GM23338 (cell line): ENCODE data around the gene GNL2. TPM values are rescaled to one million over a fixed set of nuclear protein-coding genes. Genes with fewer than 3 reads are reported as not detected.
A peak's percentile ranks its signal among the peaks of the same experiment; 100 is the strongest.

ENCODE experiments used
- ATAC-seq: fragments of 200-7000 bp; cut with Tn5 transposase; 3 replicates; pipeline ENCODE4 v1.9.1; 2020
- DNase-seq: peaks from one replicate; pipeline ENCODE4 v3.0.0-alpha.2; 2015; ENCODE audit warnings: low spot score
- H2AFZ ChIP-seq: fragments of 200-600 bp; sonication (generic); 2 replicates; pipeline ENCODE4 v1.8.0; 2016; ENCODE audit warnings: antibody characterized with exemption, mild to moderate bottlenecking, moderate library complexity
- H3F3A ChIP-seq: fragments of 200-600 bp; sonication (generic); replicated peaks from 2 replicates; pipeline ENCODE4 v1.8.0; 2017; ENCODE audit warnings: antibody characterized with exemption, mixed run types, low read depth
- H3K27ac ChIP-seq: fragments of 200-600 bp; sonication (generic); 2 replicates; pipeline ENCODE4 v1.6.1; 2016; ENCODE audit warnings: low read depth
- H3K27me3 ChIP-seq: fragments of 200-600 bp; sonication (generic); 2 replicates; pipeline ENCODE4 v1.8.0; 2016; ENCODE audit warnings: mild to moderate bottlenecking, mixed run types, moderate library complexity; ENCODE audit not compliant: insufficient read depth
- H3K36me3 ChIP-seq: fragments of 200-600 bp; sonication (generic); 2 replicates; pipeline ENCODE4 v1.8.0; 2016; ENCODE audit warnings: mild to moderate bottlenecking; ENCODE audit not compliant: insufficient read depth
- H3K4me1 ChIP-seq: fragments of 200-600 bp; sonication (generic); 2 replicates; pipeline ENCODE4 v1.8.0; 2016; ENCODE audit warnings: mild to moderate bottlenecking, moderate library complexity; ENCODE audit not compliant: insufficient read depth
- H3K4me2 ChIP-seq: fragments of 200-600 bp; sonication (generic); 2 replicates; pipeline ENCODE4 v1.7.1; 2017; ENCODE audit warnings: mixed run types
- H3K4me3 ChIP-seq: fragments of 200-600 bp; sonication (generic); 2 replicates; pipeline ENCODE4 v1.6.1; 2016; ENCODE audit warnings: mixed run types
- H3K79me2 ChIP-seq: fragments of 200-600 bp; sonication (generic); replicated peaks from 2 replicates; pipeline ENCODE4 v1.8.0; 2017; ENCODE audit warnings: mild to moderate bottlenecking; ENCODE audit not compliant: insufficient read depth
- H3K9me2 ChIP-seq: fragments of 200-600 bp; sonication (generic); 2 replicates; pipeline ENCODE4 v1.8.0; 2017; ENCODE audit not compliant: insufficient read depth
- H4K20me1 ChIP-seq: fragments of 200-600 bp; sonication (generic); replicated peaks from 2 replicates; pipeline ENCODE4 v1.8.0; 2017; ENCODE audit warnings: mild to moderate bottlenecking; ENCODE audit not compliant: insufficient read depth
- H3K27ac Mint-ChIP-seq: 2 replicates; pipeline ENCODE4 v1.8.0; 2020; ENCODE audit warnings: inconsistent platforms, mild to moderate bottlenecking, moderate library complexity, mixed read lengths
- H3K27me3 Mint-ChIP-seq: 3 replicates; pipeline ENCODE4 v1.8.0; 2022; ENCODE audit warnings: low read depth, mild to moderate bottlenecking, moderate library complexity, mixed read lengths, inconsistent platforms; ENCODE audit not compliant: insufficient read depth, poor library complexity
- H3K36me3 Mint-ChIP-seq: 3 replicates; pipeline ENCODE4 v1.8.0; 2021; ENCODE audit warnings: low read depth, mild to moderate bottlenecking, inconsistent platforms, moderate library complexity, mixed read lengths
- H3K4me1 Mint-ChIP-seq: 3 replicates; pipeline ENCODE4 v1.8.0; 2020; ENCODE audit warnings: mild to moderate bottlenecking, inconsistent platforms, mixed read lengths
- H3K4me3 Mint-ChIP-seq: 3 replicates; pipeline ENCODE4 v1.8.0; 2021; ENCODE audit warnings: moderate library complexity, mild to moderate bottlenecking, inconsistent platforms, mixed read lengths
- H3K9me3 Mint-ChIP-seq: 3 replicates; pipeline ENCODE4 v1.8.0; 2020; ENCODE audit warnings: moderate library complexity, mild to moderate bottlenecking, inconsistent platforms, mixed read lengths
- CREB1 ChIP-seq: fragments of 250-450 bp; sonication (Bioruptor Pico); IDR thresholded peaks from 2 replicates; pipeline ENCODE4 v1.5.0; 2020; ENCODE audit warnings: low read depth, mild to moderate bottlenecking, moderate library complexity
- CTCF ChIP-seq, 2 experiments: fragments of 200-600 bp in 1 of 2; sonication (generic) in 1 of 2; conservative IDR thresholded peaks; 2 replicates each; pipeline versions ENCODE4 v1.5.1 to v1.6.1; 2016 to 2017; ENCODE audit warnings: antibody characterized with exemption in 2 of 2, low read depth in 2 of 2, mild to moderate bottlenecking in 2 of 2, moderate library complexity in 1 of 2
- EZH2 ChIP-seq: fragments of 200-600 bp; sonication (generic); IDR thresholded peaks from one replicate; pipeline ENCODE4 v1.8.0; 2017; ENCODE audit warnings: antibody characterized with exemption, mild to moderate bottlenecking, low read depth; ENCODE audit not compliant: unreplicated experiment
- EZH2phosphoT487 ChIP-seq: fragments of 200-600 bp; sonication (generic); IDR thresholded peaks from one replicate; pipeline ENCODE4 v1.8.1; 2018; ENCODE audit warnings: antibody characterized with exemption; ENCODE audit not compliant: unreplicated experiment
- JUNB ChIP-seq: IDR thresholded peaks from one replicate; pipeline ENCODE4 v1.6.1; 2016; ENCODE audit warnings: antibody characterized with exemption; ENCODE audit not compliant: unreplicated experiment
- NANOG ChIP-seq: IDR thresholded peaks from 2 replicates; pipeline ENCODE4 v1.6.1; 2016; ENCODE audit warnings: antibody characterized with exemption, borderline replicate concordance
- POLR2AphosphoS5 ChIP-seq: IDR thresholded peaks from 2 replicates; pipeline ENCODE4 v1.6.1; 2016; ENCODE audit warnings: antibody characterized with exemption, low read depth
- REST ChIP-seq: IDR thresholded peaks from one replicate; pipeline ENCODE4 v1.6.1; 2018; ENCODE audit warnings: antibody characterized with exemption; ENCODE audit not compliant: unreplicated experiment
- STAT1 ChIP-seq: IDR thresholded peaks from one replicate; pipeline ENCODE4 v1.6.1; 2016; ENCODE audit warnings: antibody characterized with exemption; ENCODE audit not compliant: unreplicated experiment
- ZNF114 ChIP-seq: fragments of 250-450 bp; sonication (Bioruptor Pico); IDR thresholded peaks from 2 replicates; pipeline ENCODE4 v1.5.0; 2020; ENCODE audit warnings: mild to moderate bottlenecking, moderate library complexity
- ZNF331 ChIP-seq: fragments of 250-450 bp; sonication (Bioruptor Pico); IDR thresholded peaks from 2 replicates; pipeline ENCODE4 v1.5.0; 2020; ENCODE audit warnings: low read depth, mild to moderate bottlenecking, moderate library complexity
- polyA plus RNA-seq: library from polyadenylated mRNA; unstranded; fragments of >200 nt; fragmentation: Nextera tagmentation; extraction: Ambion mirVana; gene quantifications from 2 replicates; pipeline ENCODE4 v1.2.1, GENCODE V29; 2016
- total RNA-seq: library from RNA; depleted of rRNA; stranded (reverse); fragments of >200 nt; shearing (Covaris generic); gene quantifications from 2 replicates; pipeline ENCODE4 v1.2.3, GENCODE V29; 2014

GNL2 gene
- total and polyA plus RNA-seq, 2 experiments from 2014 or later = 78.4 to 121 TPM

GRCh38 chr1:37633938-37634243, 38.2 kb upstream of the GNL2 start (continued):
- TF ChIP-seq REST = no peak
- no peak for TF ChIP-seq STAT1
- peak; percentile 77 for TF ChIP-seq EZH2
- peak; percentile 66 for TF ChIP-seq EZH2phosphoT487
- no peak for TF ChIP-seq JUNB
- TF ChIP-seq CTCF (conservative IDR thresholded peaks at IDR 0.05; ENCODE audit: low read depth in 2 of 2) = no peak
- TF ChIP-seq ZNF114 = no peak

- Histone ChIP-seq H3F3A (no peaks in the 10 kb centered on the region), H2AFZ (peak overlapping the region; percentile 76), H3K27me3 (peaks cover 100% of the 10 kb centered on the region), H3K4me2 (peak overlapping the region; percentile 79), H3K27ac (no peak overlapping the region), H3K4me1 (peaks cover 11% of the 10 kb centered on the region; the same call in 1 of the 2 replicates), H3K36me3 (no peaks in the 10 kb centered on the region), H3K9me2 (no peaks in the 10 kb centered on the region), H3K4me3 (peak overlapping the region; percentile 57), H4K20me1 (no peaks in the 10 kb centered on the region; the same call in none of the 2 replicates), H3K79me2 (no peaks in the 10 kb centered on the region)
- H3K27me3 Mint-ChIP-seq = peaks cover 88% of the 10 kb centered on the region
- no peak overlapping the region for H3K27ac Mint-ChIP-seq
- peak overlapping the region; percentile 63 for H3K4me3 Mint-ChIP-seq
- H3K9me3 Mint-ChIP-seq = no peaks in the 10 kb centered on the region
- no peaks in the 10 kb centered on the region for H3K36me3 Mint-ChIP-seq
- no peak for TF ChIP-seq CREB1
- TF ChIP-seq NANOG = no peak
- TF ChIP-seq CTCF (conservative IDR thresholded peaks at IDR 0.05; ENCODE audit: low read depth in 2 of 2) = no peak
- peak; percentile 55 for TF ChIP-seq EZH2
- no peak for TF ChIP-seq JUNB
- TF ChIP-seq POLR2AphosphoS5 = peak; percentile 48; the same call in 1 of the 2 replicates
- TF ChIP-seq REST = no peak
- no peak for TF ChIP-seq ZNF331 (CRISPR knock-in tag)
- TF ChIP-seq ZNF114 = no peak
- H3K4me1 Mint-ChIP-seq = peaks cover 14% of the 10 kb centered on the region; the same call in 2 of the 3 replicates
- DNase-seq = peak; percentile 37
- ATAC-seq = peak; percentile 27
These were observed 37.6 kb upstream of the GNL2 start for GRCh38 chr1:37633040-37633937.
